HCT116 (cell line): ENCODE results near the gene CPZ. TPM values are rescaled to one million over a fixed set of nuclear protein-coding genes. Genes with fewer than 3 reads are reported as not detected.
"Not testable (repeated sequence)": the region's sequence is repeated elsewhere in the genome, so short reads cannot be mapped to it uniquely, and the experiment has no call there.

ENCODE experiments used
- ATAC-seq: fragments of 200-7000 bp; cut with Tn5 transposase; 2 replicates; pipeline ENCODE4 v1.9.1; 2020; ENCODE audit warnings: mild to moderate bottlenecking, moderate library complexity
- BruUV-seq: library from RNA; stranded (reverse); fragments of 400-500 nt; replicated peaks from 2 replicates; lab custom pipeline; 2021; lab: Mats Ljungman, UMichigan
- CTCF ChIA-PET: fragments of 300-600 bp; sonication (Branson Sonifier 250); formaldehyde crosslinking; loops from one replicate; lab custom pipeline; 2021; ENCODE audit warnings: antibody characterized with exemption; lab: Charles Lee
- POLR2A ChIA-PET: fragments of 300-600, 350-600 bp; sonication (Branson Sonifier 250); formaldehyde crosslinking; loops from one replicate; lab custom pipeline; 2021; ENCODE audit warnings: antibody characterized with exemption; lab: Charles Lee
- RAD21 ChIA-PET, 2 experiments: fragments of 300-600 bp; sonication (Branson Sonifier 250); formaldehyde crosslinking; loops; one replicate each; lab custom pipeline; 2023; ENCODE audit warnings: low total read pairs in 2 of 2; ENCODE audit not compliant: uncharacterized antibody in 2 of 2, unreplicated experiment in 2 of 2, low non-redundant PET in 1 of 2; lab: Charles Lee
- DNase-seq: peaks from one replicate; pipeline ENCODE4 v3.0.0-alpha.2; 2010; ENCODE audit warnings: low read depth, low spot score
- H2AFZ ChIP-seq: fragments of 200-600 bp; shearing (Covaris generic), sonication (generic); 2 replicates; pipeline ENCODE4 v1.6.1; 2017; ENCODE audit warnings: low read depth, mixed run types, mixed read lengths, antibody characterized with exemption, low read length; ENCODE audit not compliant: poor library complexity, severe bottlenecking
- H3K27ac ChIP-seq: 2 replicates; pipeline ENCODE4 v1.5.1; 2012; ENCODE audit warnings: low read depth, low read length
- H3K27me3 ChIP-seq: fragments of 200-600 bp; sonication (generic); 2 replicates; pipeline ENCODE4 v1.6.1; 2016; ENCODE audit warnings: mixed run types, low read length, mixed read lengths; ENCODE audit not compliant: insufficient read depth
- H3K36me3 ChIP-seq, 2 experiments: fragments of 200-500 bp in 1 of 2; fragments of 200-600 bp in 1 of 2; sonication (Bioruptor generic) in 1 of 2; sonication (generic) in 1 of 2; 2 replicates each; pipeline versions ENCODE4 v1.5.1 to v1.6.1; 2014 to 2016; ENCODE audit warnings: low read length in 2 of 2, inconsistent platforms in 1 of 2, mixed read lengths in 1 of 2, mixed run types in 1 of 2; ENCODE audit not compliant: insufficient read depth in 2 of 2, control insufficient read depth in 1 of 2
- H3K4me1 ChIP-seq, 2 experiments: fragments of 200-600 bp in 1 of 2; sonication (generic) in 1 of 2; 2 replicates each; pipeline versions ENCODE4 v1.5.1 to v1.6.1; 2012 to 2017; ENCODE audit warnings: low read length in 2 of 2, inconsistent platforms in 1 of 2, mild to moderate bottlenecking in 1 of 2, mixed read lengths in 1 of 2, mixed run types in 1 of 2, moderate library complexity in 1 of 2; ENCODE audit not compliant: insufficient read depth in 2 of 2, control insufficient read depth in 1 of 2
- H3K4me2 ChIP-seq: fragments of 200-600 bp; sonication (generic); 2 replicates; pipeline ENCODE4 v1.6.1; 2017; ENCODE audit warnings: mixed run types, low read length, mixed read lengths
- H3K4me3 ChIP-seq, 2 experiments: fragments of 200-600 bp in 1 of 2; sonication (generic) in 1 of 2; replicated peaks in 1 of 2; 2 replicates each; pipeline ENCODE4 v1.5.1; 2011 to 2016; ENCODE audit warnings: low read length in 2 of 2, control low read depth in 1 of 2, low read depth in 1 of 2, mild to moderate bottlenecking in 1 of 2, mixed read lengths in 1 of 2, mixed run types in 1 of 2
- H3K79me2 ChIP-seq: fragments of 200-600 bp; sonication (generic); 2 replicates; pipeline ENCODE4 v1.6.1; 2017; ENCODE audit warnings: mild to moderate bottlenecking, mixed run types, low read length, moderate library complexity, mixed read lengths; ENCODE audit not compliant: insufficient read depth
- H3K9ac ChIP-seq: fragments of 200-600 bp; sonication (generic); 2 replicates; pipeline ENCODE4 v1.6.1; 2016; ENCODE audit warnings: low read length, mixed read lengths
- H3K9me2 ChIP-seq: fragments of 200-600 bp; sonication (generic), shearing (Covaris generic); 2 replicates; pipeline ENCODE4 v1.6.1; 2017; ENCODE audit warnings: mixed run types, mild to moderate bottlenecking, moderate library complexity; ENCODE audit not compliant: insufficient read depth
- H3K9me3 ChIP-seq, 2 experiments: fragments of 200-500 bp in 1 of 2; fragments of 200-600 bp in 1 of 2; sonication (Bioruptor generic) in 1 of 2; sonication (generic) in 1 of 2; 2 replicates each; pipeline ENCODE4 v1.6.1; 2014 to 2017; ENCODE audit warnings: low read length in 2 of 2, mixed read lengths in 2 of 2, inconsistent platforms in 1 of 2, low read depth in 1 of 2, mild to moderate bottlenecking in 1 of 2, mixed run types in 1 of 2, moderate library complexity in 1 of 2; ENCODE audit not compliant: control insufficient read depth in 1 of 2, insufficient read depth in 1 of 2
- H4K20me1 ChIP-seq: fragments of 200-600 bp; sonication (generic), shearing (Covaris generic); 2 replicates; pipeline ENCODE4 v1.6.1; 2017; ENCODE audit warnings: mixed run types, mild to moderate bottlenecking, moderate library complexity; ENCODE audit not compliant: insufficient read depth
- intact Hi-C: fragments of 100-400 bp; cut with micrococcal nuclease; formaldehyde crosslinking; loops from 2 replicates; pipeline ENCODE4 v1.10.0; 2022
- total RNA-seq: library from RNA; stranded (reverse); gene quantifications from one replicate; pipeline ENCODE4 v1.2.1, GENCODE V29; 2021; ENCODE audit not compliant: unreplicated experiment

Gene CPZ
- total RNA-seq, 1 experiment from 2014 or later = not detected

- H3K4me1 ChIP-seq, H3K79me2 ChIP-seq, H3K27me3 ChIP-seq, H3K4me3 ChIP-seq, RAD21 ChIA-PET, H3K4me2 ChIP-seq, H3K27ac ChIP-seq, H3K9me3 ChIP-seq, CTCF ChIA-PET, intact Hi-C loops, POLR2A ChIA-PET, H3K9ac ChIP-seq, H2AFZ ChIP-seq, DNase-seq, H4K20me1 ChIP-seq, H3K9me2 ChIP-seq, H3K36me3 ChIP-seq: not testable (repeated sequence)
- peak; percentile 97 for ATAC-seq
- BruUV-seq = TSS peak; percentile 38
Observed at GRCh38 chr4:8630240-8630905, 37.8 kb downstream of the CPZ start.

- intact Hi-C loops, H2AFZ ChIP-seq, H3K4me3 ChIP-seq, H3K27ac ChIP-seq, H3K9me3 ChIP-seq, DNase-seq, BruUV-seq, H3K36me3 ChIP-seq, H3K27me3 ChIP-seq, POLR2A ChIA-PET, H3K9ac ChIP-seq, H3K79me2 ChIP-seq, H3K9me2 ChIP-seq, CTCF ChIA-PET, ATAC-seq, H3K4me1 ChIP-seq, H3K4me2 ChIP-seq, H4K20me1 ChIP-seq, RAD21 ChIA-PET: not testable (repeated sequence)
Observed at GRCh38 chr4:8631896-8632295, 39.3 kb downstream of the CPZ start.

GRCh38 chr4:8634773-8635172 lies 42.2 kb downstream of the CPZ start:
- CTCF ChIA-PET, H3K9ac ChIP-seq, H3K36me3 ChIP-seq, H2AFZ ChIP-seq, H4K20me1 ChIP-seq, H3K9me3 ChIP-seq, intact Hi-C loops, H3K4me3 ChIP-seq, ATAC-seq, POLR2A ChIA-PET, H3K4me2 ChIP-seq, H3K4me1 ChIP-seq, DNase-seq, H3K27me3 ChIP-seq, BruUV-seq, H3K9me2 ChIP-seq, RAD21 ChIA-PET, H3K79me2 ChIP-seq, H3K27ac ChIP-seq: not testable (repeated sequence)

GRCh38 chr4:8635897-8636554 lies 43.5 kb downstream of the CPZ start:
- BruUV-seq, H3K9me2 ChIP-seq, H3K9ac ChIP-seq, H2AFZ ChIP-seq, H3K27ac ChIP-seq, H3K4me1 ChIP-seq, POLR2A ChIA-PET, H3K27me3 ChIP-seq, H3K9me3 ChIP-seq, RAD21 ChIA-PET, H3K4me2 ChIP-seq, H3K36me3 ChIP-seq, DNase-seq, H4K20me1 ChIP-seq, H3K79me2 ChIP-seq, intact Hi-C loops: not testable (repeated sequence)
- H3K4me3 ChIP-seq = peak overlapping the region in 1 of 2 experiments; percentile 33; a peak in 2 of 4 replicates
- ATAC-seq = peak; percentile 97
- CTCF ChIA-PET = interaction anchor here (1.8 kb wide), 1 partner anchor 282 kb away, joined by 7 read pairs; no protein-coding TSS in a partner anchor
